Ammon's horn (tissue), 1 donor: Measurements from ENCODE around the gene TMEM234.
"Not testable (repeated sequence)": the region's sequence is repeated elsewhere in the genome, so short reads cannot be mapped to it uniquely, and the experiment has no call there.

Experiments
- DNase-seq: peaks from one replicate; pipeline ENCODE4 v3.0.0-alpha.2; 2016; ENCODE audit warnings: low spot score

The TMEM234 gene

DNA sequence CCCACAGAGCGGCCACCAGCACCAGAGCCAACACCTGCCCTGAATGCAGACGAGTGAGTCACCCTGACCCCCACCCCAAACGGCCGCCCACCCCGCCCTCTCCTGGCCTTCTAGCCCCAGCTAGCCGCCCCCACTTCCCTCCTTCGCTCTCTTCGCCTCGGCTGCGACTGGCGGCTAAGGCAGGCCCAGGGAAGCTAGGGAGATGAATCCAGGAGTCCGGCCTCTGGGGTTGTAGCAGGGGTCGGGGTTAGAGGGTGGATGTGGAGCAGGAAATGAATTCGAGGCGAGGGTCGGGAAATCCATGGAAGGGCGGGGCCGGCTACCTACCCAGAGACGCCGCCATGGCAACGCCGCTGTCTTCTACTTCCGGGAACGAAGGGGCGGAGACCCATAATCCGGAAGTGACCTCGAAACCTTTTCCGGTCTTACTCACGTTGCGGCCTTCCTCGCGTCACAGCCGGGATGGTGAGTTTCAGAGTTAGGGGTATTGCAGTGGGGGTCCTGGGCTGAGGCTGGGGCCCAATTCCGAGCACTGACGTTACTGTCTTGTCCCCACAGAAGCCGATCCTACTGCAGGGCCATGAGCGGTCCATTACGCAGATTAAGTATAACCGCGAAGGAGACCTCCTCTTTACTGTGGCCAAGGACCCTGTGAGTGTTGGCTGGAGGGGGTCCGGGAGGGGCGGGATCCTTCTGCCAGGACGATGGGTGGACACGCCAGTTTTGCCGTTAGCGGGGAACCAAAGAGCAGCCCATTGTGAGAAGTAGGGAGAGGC lies at the start of gene TMEM234, which contains the start of gene EIF3I:
Gene TMEM234, minus strand, starts transcription at position 374 of the 776 bp plus-strand sequence. Its CDS starts 31 bp downstream, at position 343.
Gene EIF3I, plus strand, starts transcription at position 428 of the 776 bp plus-strand sequence. Its CDS starts 35 bp downstream, at position 463.
- peak; percentile 97 for DNase-seq

DNA sequence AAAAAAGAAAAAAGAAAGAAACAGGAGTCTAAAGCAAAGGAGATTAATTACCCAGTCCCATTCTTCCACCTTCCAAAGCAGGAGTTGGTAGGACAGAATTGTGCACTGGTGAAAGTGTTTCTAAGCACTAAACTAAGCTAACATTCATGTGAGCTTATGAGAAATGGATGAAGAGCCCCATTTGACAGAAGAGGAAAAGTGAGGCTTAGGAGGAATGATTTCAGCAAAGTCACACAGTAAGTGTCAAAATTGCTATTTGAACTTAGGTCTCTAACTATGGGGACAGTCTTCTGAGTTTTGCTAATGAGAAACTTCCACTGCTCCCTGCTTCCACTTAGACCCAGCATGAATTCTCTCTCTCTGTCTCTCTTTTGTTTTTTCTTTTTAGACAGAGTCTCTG lies 47.6 kb upstream of the TMEM234 start:
- no peak for DNase-seq

DNA sequence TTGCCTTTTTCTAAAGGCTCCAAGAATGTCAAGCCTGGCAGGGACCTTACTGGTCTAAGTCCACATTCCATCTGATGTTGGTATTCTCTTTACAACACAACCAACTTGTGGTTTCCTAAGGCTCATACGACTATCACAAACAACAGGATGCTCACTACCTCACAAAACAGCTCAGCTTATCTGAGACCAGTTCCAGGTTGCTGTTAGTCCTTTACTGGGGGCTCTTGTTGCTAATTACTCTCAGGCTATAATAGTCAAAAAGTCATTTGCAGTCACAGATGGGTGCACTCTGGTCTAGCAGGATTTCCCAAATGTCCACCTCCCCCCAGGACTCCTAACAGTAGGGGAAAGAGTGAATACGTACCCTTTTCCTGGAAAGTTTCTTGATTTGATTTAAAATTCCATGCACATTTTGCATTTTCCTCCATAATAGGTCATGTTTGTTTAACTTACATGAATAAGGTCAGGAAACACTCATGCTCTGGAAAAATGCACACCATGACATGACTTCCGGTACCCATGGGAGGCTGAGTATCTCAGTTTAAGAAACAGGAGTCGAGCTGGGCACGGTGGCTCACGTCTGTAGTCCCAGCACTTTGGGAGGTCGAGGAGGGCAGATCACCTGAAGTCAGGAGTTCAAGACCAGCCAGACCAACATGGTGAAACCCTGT lies 44.9 kb upstream of the TMEM234 start:
- DNase-seq: no peak

DNA sequence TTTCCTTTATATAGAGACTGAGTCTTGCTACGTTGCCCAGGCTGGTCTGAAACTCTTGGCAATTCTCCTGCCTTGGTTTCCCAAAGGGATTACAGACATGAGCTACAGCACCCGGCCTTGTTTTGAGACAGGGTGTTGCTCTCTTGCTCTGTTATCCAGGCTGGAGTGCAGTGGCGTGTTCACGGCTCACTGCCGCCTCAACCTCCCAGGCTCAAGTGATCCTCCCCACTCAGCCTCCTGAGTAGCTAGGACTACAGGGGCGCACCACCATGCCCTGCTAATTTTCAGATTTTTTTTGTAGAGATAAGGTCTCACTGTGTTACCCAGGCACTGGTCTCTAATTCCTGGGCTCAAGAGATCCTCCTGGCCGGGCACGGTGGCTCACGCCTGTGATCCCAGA lies 43.7 kb upstream of the TMEM234 start:
- no peak for DNase-seq

DNA sequence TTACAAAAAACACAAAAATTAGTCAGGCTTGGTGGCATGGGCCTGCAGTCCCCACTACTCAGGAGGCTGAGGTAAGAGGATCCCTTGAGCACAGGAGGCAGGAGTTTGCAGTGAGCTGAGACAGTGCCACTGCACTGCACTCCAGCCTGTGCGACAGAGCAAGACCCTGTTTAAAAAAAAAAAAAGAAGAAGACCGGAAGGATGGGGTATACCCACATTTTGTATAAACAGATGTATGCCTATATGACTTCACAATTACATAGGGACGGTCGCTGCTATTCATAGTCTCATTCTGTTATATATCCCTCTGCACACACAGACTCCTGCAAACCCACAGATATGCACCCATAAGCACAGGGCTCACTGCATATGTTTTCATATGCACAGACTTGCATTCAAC lies 41.6 kb upstream of the TMEM234 start:
- no peak for DNase-seq

DNA sequence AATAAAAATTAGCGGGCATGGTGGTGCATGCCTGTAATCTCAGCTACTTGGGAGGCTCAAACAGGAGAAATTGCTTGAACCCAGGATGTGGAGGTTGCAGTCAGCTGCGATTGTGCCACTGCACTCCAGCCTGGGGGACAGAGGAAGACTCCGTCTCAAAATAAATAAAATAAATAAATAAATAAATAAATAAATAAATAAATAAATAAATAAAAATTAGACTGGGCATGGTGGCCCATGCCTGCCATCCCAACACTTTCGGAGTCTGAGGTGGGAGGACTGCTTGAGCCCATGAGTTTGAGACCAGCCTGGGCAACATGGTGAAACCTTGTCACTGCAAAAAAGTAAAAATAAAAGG lies 41.1 kb upstream of the TMEM234 start:
- not testable (repeated sequence) for DNase-seq

DNA sequence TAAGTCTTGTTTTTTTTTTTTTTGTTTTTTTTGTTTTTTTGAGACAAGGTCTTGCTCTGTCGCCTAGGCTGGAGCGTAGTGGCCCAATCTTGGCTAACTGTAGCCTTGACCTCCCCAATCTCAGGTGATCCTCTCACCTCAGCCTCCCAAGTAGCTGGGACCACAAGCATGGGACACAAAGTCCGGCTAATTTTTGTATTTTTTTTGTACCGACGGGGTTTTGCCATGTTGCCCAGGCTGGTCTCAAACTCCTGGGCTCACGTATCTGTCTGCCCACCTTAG lies 35.0 kb upstream of the TMEM234 start:
- no peak for DNase-seq

DNA sequence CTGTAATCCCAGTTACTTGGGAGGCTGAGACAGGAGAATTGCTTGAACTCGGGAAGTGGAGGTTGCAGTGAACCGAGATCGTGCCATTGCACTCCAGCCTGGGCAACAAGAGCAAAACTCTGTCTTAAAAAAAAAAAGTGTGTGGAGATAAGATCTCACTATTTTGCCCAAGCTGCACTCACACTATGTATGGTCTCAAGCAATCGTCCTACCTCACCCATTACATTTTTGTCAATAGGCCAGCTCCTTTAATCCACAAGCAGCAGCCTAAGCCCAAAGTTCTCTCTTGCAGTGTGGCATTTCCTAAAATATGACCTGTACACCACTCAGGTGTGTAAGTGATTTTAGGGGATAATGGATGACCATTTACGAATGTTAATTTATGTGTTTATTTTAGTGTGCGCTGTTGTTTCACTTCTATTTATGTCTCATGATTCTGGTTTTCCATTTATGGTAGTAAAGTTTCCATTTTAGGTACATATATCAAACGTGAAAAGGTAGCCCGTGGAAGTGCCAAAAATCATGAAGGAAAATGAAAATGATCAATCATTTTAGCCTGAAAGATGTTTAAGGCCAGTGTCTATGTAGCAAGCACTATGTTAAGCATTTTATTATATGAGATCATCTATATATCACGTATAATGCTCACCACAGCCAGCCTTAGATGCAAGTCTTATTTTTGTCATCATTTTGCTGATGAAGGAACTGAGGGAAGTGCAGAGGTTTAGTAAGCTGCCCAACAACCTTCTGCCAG lies 34.5 kb upstream of the TMEM234 start:
- no peak for DNase-seq

DNA sequence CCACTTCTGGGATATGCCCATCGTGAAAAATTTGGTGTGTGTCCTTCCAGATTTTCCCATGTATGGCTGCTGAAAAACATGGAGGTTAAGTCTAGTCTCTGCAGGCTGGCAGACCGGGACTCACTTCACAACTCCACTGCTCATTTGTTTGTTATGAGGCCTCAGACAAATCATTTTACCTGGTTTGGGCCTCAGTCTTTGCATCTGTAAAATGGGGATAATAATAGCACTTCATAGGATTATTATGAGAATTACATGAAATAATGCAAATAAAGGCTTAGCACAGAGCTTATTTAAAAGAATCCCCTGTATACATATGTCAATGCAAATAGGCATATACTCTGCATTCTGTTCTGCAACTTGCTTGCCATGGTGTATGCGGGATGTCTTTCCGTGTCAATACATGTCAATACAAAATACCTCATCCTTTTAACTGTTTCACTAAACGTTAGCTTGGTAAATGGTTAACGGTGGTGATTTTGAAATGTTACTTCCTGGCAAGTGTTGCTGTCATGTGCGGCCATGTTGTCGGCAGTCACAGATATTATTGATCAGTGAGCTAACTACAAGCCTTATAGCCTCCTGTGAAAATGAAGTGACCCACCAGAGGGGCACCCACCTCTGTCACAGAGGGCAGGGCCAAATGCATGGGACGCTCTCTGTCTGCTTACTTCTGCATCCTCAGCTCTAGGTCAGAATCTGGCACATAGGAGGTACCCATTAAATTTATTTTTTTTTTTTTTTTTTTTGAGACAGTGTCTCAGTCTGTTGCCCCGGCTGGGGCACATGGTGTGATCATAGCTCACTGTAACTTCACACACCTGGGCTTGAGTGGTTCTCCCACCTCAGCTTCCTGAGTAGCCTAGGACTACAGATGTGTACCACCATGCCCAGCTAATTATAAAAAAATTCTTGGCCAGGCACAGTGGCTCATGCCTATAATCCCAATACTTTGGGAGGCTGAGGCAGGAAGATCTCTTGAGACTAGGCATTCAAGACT lies 33.2 kb upstream of the TMEM234 start:
- DNase-seq: no peak

DNA sequence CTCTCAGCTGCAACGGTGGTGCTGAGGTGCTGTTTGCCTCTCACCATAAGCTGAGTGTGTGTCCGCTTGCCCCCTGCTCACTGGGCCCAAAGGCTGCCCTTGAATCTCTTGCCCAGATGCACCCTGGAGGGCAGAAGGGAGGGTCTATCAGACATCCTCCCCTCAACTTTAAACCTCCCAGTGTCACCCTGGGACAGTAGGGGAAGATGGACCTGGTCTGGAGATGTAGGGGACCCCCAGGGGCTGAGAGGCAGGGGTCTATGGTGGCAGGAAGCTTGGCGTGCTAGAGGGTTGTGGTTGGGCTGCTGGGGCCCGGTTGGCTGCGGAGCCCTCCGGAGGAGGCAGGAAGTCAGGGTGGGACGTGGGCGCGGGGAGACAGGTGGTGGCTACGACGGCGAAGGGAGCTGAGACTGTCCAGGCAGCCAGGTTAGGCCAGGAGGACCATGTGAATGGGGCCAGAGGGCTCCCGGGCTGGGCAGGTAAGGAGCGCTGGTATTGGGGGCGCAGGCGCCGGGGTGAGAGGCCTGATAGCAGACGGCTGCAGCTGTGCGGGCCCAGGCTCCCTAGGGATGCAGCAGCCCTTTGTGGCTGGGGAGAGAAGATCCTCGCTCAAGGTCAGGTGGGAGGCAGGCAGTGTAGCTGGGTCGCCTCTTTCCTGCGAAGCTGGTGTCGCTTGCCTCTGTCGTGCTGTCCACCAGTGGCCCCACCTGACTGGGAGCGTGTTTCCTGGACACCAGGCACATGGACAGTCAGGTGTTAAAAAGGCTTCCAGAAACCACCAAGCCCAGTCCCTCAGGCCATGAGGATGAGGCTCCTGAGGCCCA lies 29.0 kb upstream of the TMEM234 start, which contains the start of gene LCK:
Gene LCK, plus strand, starts transcription at position 373 of the 824 bp plus-strand sequence. CDS start 23,065 bp downstream, outside the sequence.
- DNase-seq: no peak

DNA sequence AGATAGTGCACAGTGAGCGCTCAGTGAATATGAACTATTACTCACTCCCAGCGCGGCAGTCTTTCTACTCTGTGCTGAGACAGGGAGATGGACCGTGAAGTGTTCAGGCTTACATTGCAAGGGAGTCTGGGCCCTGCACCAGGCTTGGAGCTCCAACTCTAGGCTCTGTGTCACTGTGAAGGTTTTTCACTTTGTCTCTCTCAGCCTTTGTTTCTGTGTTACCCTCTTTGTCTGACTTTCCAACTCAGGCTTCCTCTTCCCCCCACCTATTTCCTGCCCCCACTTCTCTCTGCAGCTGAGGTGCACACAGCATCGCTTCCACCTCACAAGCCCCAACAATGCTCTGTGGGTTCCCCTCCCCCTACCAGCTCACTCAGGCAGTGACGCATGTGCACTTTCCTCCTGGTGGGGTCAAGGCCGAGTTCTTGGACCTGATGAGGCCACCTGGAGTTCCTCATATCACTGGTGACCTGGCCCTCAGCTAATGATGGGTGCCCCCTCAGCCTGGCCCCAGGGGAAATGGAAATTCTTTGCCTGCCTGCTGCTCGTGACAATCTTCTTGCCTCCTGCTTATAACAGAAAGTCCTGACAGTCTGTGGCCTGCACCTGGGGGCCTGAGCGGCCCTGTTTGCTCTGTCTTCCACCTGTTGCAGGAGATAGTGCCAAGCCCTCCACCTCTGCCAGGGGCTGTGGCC lies 27.8 kb upstream of the TMEM234 start:
- no peak for DNase-seq

DNA sequence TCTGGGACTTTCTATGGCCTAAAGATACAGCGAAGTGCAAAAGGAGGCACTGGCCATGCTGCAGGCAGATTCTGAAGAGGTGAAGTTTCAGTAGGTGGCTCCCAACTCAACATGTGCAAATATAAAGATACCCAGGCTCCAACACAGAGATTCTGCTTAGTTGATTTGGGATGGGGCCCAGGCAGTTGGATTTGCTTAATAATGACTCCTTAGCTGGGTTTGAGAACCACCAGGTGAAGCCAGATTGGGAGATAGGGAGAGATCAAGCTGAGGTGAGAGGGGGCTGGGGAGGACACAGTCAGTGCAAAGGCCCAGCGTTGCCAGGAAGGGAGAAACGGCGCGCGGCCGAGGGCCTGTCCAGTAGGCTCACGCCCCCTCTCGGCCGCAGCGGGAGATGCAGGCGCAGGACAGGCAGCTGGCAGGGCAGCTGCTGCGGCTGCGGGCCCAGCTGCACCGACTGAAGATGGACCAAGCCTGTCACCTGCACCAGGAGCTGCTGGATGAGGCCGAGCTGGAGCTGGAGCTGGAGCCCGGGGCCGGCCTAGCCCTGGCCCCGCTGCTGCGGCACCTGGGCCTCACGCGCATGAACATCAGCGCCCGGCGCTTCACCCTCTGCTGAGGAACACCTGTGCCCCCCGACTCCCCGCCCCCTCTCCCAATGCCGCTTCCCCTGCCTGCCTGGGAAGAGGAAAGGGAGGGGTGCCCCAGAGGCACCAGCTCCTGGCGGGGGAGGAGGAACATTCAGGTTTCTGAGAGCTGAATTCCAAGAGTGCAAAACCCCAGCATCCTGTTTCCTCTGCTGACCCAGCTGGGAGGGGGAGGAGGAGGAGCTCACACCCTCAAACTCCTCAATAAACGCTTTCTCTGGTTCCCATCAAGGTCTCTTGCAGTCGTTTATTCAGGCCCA lies 26.1 kb upstream of the TMEM234 start:
- peak; percentile 52 for DNase-seq

DNA sequence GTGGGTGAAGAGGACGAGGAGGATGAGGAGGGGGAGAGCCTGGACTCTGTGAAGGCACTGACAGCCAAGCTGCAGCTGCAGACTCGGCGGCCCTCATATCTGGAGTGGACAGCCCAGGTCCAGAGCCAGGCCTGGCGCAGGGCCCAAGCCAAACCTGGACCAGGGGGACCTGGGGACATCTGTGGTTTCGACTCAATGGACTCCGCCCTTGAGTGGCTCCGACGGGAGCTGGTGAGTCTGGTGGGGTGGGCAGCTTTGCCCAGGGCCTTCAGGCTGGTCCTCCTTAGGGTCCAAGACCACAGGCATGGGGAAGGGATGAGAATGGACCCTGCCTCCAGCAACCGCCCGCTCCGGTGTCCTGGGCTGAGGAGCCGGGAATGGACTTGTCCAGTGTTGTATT lies 25.3 kb upstream of the TMEM234 start:
- no peak for DNase-seq

DNA sequence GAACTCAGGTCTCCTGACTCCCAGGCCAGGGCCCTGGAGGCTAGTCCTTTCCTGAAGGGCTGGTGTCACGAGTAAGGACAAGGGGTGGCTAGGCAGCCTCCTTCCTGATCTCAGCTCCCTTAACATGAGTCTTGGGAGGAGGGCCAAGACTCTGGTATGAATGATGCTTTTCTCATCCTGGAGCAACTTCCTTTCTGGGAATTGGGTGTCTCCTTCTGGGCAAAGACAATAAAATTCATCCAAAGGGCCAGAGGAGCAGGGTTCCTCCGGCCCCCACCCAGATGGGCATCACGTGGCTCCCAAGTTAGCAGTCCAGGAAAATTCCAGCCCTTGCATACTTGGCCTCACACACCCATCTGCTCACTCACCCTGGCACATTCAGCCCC lies 24.7 kb upstream of the TMEM234 start, which contains the start of gene FAM167B:
Gene FAM167B, plus strand, starts transcription at position 335 of the 386 bp plus-strand sequence. CDS start 200 bp downstream, outside the sequence.
- no peak for DNase-seq

DNA sequence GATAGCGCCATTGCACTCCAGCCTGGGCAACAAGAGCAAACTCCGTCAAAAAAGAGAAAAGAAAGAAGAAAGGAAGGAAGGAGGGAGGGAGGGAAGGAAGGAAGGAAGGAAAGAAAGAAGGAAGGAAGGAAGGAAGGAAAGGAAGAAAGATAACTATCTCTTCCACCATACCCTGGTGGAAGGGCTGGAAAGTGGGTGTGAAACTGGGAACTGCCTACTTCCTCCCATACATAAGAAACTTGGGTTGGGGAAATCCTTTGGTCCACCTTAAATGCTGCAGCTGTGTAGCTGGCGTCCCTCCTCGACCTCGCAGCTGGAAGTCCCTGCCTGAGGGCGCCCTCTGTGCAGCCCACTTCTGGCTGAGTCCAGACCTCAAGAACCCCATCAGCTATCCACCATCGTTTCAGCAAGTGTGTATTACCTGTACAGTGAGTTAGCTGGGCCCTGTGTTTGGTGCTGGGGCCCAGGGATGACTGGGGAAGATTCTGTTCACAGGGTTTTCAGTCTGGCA lies 20.2 kb upstream of the TMEM234 start:
- DNase-seq: peak; percentile 84

DNA sequence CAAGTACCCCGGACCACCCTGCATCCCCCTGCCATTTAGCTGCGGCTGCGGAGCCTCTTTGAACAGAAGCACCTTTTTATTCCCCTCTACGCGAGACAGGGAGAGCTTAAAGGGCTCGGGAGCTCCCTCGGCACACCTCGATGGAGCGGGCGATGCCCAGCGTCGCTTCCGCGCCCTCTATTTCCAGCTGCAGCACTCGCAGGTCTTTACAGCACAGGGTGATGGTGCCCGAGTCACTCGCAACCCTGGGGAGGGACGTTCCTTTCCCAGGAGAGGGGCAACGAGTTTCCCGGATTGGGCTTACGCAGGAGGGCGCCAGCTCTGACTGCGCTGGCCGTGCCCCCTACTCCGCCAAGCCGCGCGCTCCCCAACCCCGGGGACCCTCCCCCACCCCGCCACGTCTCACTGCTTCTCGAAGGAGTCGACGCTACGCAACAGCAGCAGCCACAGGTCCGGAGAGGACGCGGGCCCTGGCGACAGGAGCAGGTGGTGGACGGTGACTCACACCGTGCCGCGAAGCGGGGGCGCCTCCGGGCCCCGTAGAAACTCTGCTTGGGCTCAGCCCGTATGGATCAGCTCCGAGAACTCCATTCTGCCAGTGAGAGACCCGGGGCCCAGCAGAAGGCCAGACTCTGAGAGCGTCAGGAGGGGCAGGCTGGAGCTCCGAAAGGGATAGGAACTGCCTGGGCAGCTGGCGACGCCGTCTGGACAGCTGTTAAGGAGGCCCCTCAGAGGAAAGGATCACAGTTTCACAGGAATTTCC lies 19.0 kb upstream of the TMEM234 start:
- DNase-seq: peak; percentile 74

DNA sequence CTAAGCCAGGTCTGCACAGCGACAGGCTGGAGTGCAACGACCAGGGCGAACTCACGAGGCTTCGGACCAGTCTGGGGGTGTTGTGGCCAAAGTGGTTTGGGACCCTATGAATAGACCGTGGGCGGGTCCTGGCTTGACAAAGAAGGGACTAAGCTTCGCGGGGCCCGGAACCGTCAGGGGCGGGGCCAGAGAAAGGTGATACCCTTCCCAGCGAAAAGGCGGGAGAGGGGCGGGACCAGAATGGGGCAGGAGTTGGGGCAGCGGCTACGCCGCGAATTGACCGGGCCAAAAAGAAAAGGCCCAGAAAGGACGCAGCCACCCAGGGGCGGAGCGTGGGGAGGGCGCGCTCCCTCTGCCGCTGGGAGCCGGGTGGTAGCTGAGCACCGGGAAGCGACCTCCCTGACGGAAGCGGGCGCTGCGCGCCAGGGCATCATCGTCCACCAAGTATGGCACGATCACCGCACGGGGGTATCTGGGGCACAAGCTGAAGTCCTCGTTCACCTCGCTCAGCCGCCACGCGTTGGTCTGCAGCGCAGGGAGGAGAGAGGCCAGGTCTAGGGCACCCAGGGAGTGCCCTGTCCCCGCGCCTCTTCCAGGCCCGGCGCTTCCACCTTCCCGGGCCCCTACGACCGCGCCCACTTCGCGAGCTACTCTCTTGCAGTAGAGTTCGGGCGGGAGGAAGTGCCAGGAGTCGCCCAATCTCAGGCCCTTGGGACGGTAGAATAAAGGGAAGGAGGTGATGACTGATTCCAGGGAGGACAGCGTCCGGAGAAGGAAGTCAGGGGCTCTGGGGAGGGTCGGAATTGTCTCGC lies 18.2 kb upstream of the TMEM234 start:
- peak; percentile 61 for DNase-seq
